Activated CD8-positive, alpha-beta memory T cell treated with anti-CD3 and anti-CD28 coated beads, Interleukin-2, amount 50 U/mL, for 4 hours (primary cell): Measurements from ENCODE around the gene UBAP2L.
"Not testable (repeated sequence)": the region's sequence is repeated elsewhere in the genome, so short reads cannot be mapped to it uniquely, and the experiment has no call there.

Experiments
- DNase-seq: peaks from one replicate; pipeline ENCODE4 v3.0.0-alpha.2; 2020

Gene UBAP2L

GRCh38 chr1:154220071-154220969 lies at the start of gene UBAP2L:
Gene UBAP2L (plus strand): TSS chr1:154220955. CDS start chr1:154225124, 4,169 bp downstream.
- DNase-seq, result peak; percentile 99

GRCh38 chr1:154171223-154171583 lies 49.6 kb upstream of the UBAP2L start:
- DNase-seq, result no peak

GRCh38 chr1:154171880-154172279 lies 48.9 kb upstream of the UBAP2L start:
- DNase-seq, result no peak

- DNase-seq, result no peak
These were observed 46.1 kb upstream of the UBAP2L start for GRCh38 chr1:154174654-154175053.

- DNase-seq, result no peak
These were observed 44.4 kb upstream of the UBAP2L start for GRCh38 chr1:154176337-154176736.

GRCh38 chr1:154178013-154178412 lies 42.7 kb upstream of the UBAP2L start:
- no peak for DNase-seq

GRCh38 chr1:154178911-154179811 lies 41.6 kb upstream of the UBAP2L start:
- DNase-seq, result no peak

- DNase-seq, result no peak
These were observed 40.6 kb upstream of the UBAP2L start for GRCh38 chr1:154179946-154180687.

- no peak for DNase-seq
These were observed 38.8 kb upstream of the UBAP2L start for GRCh38 chr1:154181944-154182343.

GRCh38 chr1:154182344-154183045 lies 38.3 kb upstream of the UBAP2L start:
- DNase-seq, result peak; percentile 59

- peak; percentile 93 for DNase-seq
These were observed 37.5 kb upstream of the UBAP2L start for GRCh38 chr1:154183046-154183915.

GRCh38 chr1:154186177-154186576 lies 34.6 kb upstream of the UBAP2L start:
- DNase-seq, result peak; percentile 65

- DNase-seq, result no peak
These were observed 33.8 kb upstream of the UBAP2L start for GRCh38 chr1:154186852-154187501.

- no peak for DNase-seq
These were observed 30.2 kb upstream of the UBAP2L start for GRCh38 chr1:154190550-154190949.

GRCh38 chr1:154191990-154192461 lies 28.7 kb upstream of the UBAP2L start, which contains the start of gene TPM3:
Gene TPM3 (minus strand): TSS chr1:154192100. CDS start chr1:154192018, 82 bp downstream.
- DNase-seq, result no peak

- no peak for DNase-seq
These were observed 28.3 kb upstream of the UBAP2L start for GRCh38 chr1:154192476-154192875.

- no peak for DNase-seq
These were observed 26.9 kb upstream of the UBAP2L start for GRCh38 chr1:154193821-154194220.

- DNase-seq, result peak; percentile 37
These were observed 21.8 kb upstream of the UBAP2L start for GRCh38 chr1:154198756-154199562.

GRCh38 chr1:154199563-154199879 lies 21.2 kb upstream of the UBAP2L start:
- no peak for DNase-seq

- DNase-seq, result not testable (repeated sequence)
These were observed 15.0 kb upstream of the UBAP2L start for GRCh38 chr1:154205778-154206177.
